Activated gamma-delta T cell treated with Interleukin-2 at 50 U/mL for 16 hours (primary cell): ENCODE results near the gene NXPE3.
"Not testable (repeated sequence)": the region's sequence is repeated elsewhere in the genome, so short reads cannot be mapped to it uniquely, and the experiment has no call there.

Experiments
- DNase-seq: peaks from one replicate; pipeline ENCODE4 v3.0.0-alpha.2; 2020

Gene NXPE3

DNA sequence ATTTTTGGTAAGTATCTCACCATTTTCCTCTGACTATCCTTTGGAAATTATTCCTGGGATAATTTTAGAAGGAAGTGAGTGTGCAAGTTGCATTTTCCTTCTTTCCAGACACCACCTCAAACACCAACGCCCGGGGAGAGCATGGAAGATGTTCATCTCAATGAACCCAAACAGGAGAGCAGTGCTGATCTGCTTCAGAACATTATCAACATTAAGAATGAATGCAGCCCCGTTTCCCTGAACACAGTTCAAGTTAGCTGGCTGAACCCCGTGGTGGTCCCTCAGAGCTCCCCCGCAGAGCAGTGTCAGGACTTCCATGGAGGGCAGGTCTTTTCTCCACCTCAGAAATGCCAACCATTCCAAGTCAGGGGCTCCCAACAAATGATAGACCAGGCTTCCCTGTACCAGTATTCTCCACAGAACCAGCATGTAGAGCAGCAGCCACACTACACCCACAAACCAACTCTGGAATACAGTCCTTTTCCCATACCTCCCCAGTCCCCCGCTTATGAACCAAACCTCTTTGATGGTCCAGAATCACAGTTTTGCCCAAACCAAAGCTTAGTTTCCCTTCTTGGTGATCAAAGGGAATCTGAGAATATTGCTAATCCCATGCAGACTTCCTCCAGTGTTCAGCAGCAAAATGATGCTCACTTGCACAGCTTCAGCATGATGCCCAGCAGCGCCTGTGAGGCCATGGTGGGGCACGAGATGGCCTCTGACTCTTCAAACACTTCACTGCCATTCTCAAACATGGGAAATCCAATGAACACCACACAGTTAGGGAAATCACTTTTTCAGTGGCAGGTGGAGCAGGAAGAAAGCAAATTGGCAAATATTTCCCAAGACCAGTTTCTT lies 74.2 kb downstream of the NXPE3 start:
- no peak for DNase-seq

DNA sequence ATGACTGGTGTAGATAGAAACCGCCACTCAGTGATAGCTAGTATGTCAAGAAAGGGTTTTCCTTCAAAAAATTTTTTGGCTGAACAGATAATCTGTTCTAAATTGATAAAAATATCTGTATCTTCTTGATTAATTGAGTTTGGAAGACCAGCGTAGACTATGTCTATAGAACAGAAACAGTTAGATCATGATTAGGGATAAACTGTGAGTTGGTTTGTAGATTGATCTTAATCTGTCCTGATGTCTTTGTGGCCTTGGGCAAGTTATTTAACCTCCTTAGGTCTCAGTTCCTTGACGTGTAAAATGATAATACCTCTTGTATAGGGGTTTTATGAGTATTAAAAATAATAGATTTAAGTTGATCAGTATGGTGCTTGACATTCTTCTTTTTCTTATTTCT lies 75.0 kb downstream of the NXPE3 start:
- DNase-seq = no peak

DNA sequence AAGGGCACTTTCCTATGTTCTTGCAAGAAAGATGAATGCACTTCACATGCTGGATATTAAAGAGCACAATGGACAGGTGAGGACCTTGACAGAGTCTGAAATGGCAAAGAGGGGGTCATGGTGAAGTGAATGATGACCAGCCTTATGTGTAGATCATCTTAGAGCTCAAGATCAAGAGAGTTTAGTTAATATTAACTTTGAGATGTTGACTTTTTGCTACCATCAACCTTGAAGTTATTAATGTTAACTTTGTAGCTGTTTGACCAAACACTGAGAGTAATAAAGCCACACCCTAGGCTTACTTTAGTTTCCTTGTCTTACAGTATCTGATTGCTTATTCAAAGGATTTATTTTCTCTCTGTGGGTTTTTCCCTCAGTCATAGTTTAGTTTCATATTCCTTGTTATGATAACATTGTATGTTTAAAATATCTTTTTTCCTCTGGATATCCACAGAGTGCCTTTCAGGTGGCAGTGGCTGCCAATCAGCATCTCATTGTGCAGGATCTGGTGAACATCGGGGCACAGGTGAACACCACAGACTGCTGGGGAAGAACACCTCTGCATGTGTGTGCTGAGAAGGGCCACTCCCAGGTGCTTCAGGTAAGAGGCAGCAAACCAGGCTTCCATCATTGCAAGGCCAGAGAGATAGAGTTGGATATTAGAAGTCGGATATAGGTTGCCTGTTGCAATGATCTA lies 75.7 kb downstream of the NXPE3 start:
- no peak for DNase-seq

DNA sequence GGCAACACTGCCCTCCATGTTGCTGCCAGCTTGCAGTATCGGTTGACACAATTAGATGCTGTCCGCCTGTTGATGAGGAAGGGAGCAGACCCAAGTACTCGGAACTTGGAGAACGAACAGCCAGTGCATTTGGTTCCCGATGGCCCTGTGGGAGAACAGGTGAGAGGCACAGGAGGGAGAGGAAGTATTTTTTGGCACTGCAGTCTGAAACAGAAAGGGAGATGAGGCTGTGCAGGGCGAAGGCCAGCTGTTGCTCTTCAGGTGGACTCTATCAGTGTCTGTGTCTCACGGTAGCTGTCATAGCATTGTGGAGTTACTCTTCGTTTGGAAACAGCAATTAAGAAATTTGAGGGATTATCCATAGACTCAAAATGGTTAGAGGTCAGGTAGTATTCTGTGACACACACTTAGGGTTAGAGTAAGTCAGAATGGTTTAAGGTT lies 78.3 kb downstream of the NXPE3 start:
- no peak for DNase-seq

DNA sequence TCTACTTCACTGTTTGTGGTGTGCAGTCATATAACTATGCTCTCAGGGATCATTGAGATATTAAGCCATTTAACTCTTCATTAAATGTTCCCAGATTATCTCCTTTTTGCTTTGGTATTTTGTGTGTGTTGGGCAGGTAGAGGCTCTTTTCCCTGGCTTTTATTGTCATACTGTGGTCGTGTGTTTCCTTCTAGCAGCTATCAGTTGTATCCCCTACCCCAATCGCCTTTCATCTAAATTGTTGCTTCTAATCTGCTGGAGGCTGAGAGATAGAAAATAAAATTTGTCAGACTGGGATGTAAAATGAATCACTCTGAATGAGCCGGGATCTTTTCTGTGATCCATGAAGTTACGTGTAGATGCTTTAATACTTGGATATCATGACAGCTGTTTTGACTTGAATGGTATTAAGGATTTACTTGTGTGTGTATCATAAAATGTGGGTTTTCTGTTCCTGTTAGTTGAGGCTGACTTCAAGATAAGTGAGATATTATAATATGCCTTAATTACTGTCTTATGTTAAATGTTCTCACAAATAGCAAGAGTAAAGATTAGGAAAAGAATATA lies 79.5 kb downstream of the NXPE3 start:
- DNase-seq = no peak

DNA sequence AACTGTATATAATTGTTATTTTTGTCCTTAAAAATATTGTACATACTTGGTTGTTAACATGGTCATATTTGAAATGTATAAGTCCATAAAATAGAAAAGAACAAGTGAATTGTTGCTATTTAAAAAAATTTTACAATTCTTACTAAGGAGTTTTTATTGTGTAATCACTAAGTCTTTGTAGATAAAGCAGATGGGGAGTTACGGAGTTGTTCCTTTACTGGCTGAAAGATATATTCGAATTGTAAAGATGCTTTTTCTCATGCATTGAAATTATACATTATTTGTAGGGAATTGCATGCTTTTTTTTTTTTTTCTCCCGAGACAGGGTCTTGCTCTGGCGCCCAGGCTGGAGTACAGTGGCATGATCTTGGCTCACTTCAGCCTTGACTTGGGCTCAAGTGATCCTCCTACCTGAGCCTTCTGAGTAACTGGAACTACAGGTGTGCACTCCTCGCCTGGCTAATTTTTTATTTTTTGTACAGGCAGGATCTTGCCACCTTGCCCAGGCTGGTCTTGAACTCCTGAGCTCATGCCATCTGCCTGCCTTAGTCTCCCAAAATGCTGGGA lies 81.0 kb downstream of the NXPE3 start:
- DNase-seq = no peak

DNA sequence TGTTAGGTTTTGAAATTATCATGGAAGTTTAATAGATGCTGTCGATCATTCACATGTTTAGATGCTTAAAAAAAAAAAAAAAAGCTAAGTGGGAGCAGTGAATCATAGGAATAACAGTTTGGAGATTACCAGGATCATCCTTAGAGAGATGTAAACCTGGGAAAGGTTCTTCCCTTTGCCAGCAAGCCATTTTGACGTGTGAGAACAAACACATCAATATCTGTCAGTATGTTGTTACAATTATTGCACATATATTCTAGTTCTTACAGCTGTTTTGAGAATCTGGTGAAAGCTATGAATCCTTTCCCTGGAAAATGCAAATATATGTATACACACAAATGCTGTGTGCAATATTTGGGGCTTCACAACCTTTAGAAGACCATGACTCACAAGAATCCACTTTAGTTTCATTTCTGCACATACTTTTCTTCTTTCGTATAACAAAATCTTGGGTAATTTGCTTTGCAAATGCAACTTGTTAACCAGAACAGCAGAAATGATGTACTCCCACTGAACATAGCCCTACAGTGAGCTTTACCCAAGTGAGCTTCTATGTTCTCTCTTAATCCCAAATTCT lies 82.3 kb downstream of the NXPE3 start:
- no peak for DNase-seq

DNA sequence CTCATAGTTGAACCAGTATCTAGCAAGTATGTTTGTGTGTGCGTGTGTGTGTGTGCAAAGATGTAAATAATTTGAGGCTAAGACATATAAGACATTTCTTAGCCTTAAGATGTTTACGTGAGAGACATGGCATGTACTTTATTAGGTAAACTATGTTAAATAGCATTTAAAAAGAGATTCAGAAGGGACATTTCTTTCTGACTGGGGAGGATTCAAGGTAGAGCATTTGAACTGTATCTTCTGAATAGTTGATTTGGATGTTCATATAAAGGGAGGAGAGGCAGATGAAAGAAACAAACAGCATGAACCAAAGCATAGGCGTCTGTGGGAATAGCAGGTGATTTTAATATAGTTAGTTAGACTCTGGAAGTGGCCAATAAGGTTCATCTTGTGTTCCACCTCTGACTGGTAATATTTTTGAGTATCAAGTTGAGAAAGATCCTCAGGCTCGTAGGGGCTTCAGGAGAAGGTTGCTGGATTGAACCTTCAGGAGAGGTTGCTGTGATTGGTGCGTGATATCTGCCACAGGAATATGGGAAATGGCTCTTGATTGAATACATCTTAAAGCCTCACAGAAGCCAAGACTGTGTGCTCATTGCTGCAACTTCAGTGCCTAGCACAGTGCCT lies 82.9 kb downstream of the NXPE3 start:
- no peak for DNase-seq

DNA sequence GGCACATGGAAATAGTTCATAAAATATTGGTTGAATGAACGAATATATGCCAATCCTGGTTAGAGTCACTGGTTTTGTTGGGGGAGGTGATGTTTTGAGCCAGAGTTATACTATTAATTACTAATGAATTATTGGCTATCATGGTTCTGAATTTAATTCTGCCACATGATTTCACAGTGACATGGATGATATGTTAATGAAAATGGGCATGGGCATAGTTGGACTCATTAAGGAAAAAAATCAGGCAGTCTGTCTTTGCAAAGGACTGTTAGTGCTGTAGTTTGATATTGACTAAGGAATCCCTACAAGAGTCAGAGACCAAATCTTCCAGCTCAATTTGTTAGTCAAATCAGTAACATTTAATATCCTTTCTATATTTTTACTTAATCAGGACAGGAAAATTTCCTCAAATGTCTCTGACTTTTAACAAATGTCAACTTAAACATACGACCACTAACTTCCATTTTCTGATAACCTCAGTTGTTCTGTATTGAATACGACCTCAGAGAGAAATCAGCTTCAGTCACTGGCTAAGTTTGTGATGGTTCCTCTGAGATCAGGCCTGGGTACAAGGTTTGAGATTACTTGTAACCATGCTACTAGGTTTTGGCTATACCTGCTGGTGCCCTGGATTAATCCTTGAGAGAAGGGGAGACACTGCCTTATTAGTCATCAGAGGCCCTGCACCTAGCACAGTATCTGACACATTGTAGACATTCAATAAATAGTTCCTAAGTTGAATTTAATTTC lies 83.6 kb downstream of the NXPE3 start:
- DNase-seq = no peak

DNA sequence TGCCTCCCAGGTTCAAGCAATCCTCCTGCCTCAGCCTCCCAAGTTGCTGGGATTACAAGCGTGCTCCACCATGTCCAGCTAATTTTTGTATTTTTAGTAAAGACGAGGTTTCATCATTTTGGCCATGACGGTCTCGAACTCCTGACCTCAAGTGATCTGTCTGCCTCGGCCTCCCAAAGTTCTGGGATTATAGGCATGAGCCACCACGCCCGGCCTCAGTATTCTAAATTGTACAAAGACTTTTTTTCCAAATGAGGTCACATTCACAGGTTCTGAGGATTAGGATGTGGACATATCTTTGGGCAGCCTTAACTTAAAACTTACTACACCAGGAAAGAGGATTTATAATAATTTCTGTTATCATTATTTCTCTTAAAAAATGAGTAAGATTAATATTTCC lies 85.9 kb downstream of the NXPE3 start:
- DNase-seq = not testable (repeated sequence)

DNA sequence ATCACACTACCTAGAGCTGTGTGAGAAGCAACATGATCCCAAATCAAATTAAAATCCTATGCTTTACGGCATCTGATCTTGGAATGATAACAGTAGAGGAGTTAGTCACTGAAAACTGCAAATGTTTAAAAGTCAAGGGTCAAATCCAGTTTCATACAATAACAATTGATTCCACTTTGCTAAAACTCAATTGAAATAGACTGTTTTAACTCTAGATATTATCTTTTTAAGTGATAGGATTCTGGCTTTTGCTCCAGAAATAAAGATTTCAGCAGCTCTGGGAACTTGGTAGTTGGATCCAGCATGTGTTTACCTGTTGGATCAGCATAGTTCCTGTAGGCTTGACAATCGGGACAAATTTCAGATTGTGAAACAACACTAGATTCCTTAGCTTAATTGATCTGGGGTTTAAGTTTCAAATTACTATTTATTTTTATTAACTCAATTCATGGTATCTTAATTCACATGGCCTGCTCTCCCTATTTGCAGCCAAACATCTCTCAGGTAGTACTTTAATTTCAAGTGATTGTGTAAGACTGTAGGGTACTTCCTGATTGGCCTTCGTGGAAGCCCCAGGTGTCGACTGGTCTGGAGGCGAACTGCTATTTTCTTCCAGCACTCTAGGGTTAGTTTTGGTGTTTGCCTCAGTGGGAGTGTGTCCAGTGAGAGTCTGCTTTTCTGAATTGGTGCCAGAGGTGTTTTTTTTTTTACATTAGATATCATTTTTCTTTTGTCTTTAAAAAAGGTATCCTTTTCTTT lies 86.9 kb downstream of the NXPE3 start:
- no peak for DNase-seq

DNA sequence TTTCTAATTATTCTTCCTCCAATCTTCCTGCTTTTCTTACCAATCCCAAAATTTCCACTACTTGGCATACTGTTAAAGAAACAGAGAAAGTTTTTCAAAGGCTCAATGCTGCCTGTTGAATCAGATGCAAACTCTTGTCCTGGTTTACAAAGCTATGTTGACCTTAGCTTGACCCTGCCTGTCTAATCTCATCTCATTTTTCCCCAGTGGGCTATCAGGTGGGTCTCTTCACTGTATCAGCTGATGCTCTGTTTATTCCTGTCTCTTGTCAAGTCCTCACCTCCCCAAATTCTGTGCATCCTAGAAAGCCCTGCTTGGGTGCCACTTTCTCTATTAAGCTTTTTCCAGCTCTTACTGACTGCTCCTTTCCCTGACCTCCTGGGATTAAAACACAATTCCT lies 88.5 kb downstream of the NXPE3 start:
- no peak for DNase-seq

DNA sequence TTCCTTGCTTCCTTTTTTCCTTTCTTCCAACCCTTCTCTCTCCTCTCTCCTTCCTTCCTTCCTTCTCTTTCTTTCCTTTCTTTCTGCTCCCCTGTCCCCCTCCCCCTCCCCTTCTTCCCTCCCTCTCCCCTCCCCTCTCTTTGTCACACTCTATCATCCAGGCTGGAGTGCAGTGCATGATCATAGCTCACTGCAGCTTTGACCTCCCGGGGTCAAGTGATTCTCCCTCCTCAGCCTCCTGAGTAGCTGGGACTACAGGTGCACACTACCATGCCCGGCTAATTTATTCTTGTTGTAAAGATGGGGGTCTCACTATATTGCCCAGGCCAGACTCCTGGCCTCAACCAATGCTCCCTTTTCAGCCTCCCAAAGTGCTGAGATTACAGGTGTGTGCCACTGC lies 89.0 kb downstream of the NXPE3 start:
- DNase-seq = no peak

DNA sequence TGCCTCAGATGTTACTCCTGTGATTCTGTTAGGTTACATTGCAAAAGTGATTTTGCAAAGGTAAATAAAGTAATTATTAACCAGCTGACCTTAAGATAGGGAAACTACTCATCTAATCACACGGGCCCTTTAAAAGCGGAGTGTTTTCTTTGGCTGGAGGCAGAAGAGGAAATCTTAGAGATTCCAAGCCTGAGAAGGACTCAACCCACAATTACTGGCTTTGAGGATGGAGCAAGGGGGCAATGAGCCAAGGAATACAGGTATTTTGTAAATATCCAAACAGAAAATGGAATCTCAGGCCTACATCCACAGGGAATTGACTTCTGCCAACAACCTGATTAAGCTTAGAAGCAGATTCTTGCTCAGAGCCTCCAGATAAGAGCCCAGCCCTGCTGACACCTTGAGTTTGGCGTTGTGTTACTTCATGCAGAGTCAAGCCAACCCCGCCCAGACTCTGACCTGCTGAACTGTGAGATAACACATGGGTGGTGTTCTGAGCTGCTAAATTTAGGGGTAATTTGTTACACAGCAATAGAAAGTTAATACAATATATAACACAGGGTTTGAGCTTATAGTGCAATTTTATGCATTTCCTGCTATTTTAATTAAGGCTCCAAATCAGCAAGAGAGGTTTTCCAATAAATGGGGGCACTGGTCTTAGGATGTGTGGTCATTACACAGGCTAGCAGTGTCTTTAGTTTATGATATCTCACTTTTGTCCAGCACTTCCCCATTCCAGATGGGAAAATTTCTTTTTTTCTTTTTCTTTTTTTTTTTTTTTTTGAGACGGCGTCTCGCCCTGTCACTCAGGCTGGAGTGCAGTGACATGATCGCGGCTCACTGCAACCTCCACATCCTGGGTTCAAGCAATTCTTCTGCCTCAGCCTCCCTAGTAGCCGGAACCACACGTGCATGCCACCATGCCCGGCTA lies 89.8 kb downstream of the NXPE3 start:
- no peak for DNase-seq

DNA sequence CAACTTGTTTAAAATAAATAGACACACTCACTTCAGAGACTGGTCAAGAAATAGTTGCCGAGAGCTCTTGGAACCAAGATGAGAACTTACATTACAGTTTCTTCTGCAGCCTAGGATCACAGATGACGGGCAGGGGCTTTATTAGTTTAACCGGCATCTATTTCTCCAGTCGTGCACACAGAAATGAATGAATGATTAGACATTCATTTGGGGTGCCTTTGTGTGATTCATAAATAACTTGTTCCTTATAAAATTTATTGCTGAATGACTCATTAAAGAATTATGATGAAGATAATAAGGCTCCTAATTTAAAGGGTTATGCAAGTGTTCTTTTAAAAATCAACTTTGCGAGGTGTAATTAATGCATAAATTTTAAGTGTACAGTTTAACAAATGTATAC lies 91.1 kb downstream of the NXPE3 start:
- no peak for DNase-seq

DNA sequence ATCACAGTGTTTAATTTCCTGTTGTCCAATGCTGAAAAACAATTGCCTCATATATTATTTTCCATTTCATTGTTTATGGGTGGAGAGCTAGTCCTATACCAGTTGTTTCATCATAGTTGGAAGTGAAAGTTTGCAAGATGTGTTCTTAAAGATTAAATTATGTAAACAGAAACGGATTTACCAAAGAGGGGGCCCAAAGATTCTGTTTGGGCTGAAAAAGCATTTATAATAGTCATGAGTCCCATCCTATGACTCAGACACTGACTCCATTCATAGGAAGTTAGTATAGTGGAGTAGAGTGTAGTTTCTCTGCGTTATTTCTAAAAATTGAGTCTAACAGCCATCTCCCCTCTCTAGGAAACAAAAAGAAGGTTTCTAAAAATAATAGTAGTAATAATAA lies 94.6 kb downstream of the NXPE3 start:
- no peak for DNase-seq

DNA sequence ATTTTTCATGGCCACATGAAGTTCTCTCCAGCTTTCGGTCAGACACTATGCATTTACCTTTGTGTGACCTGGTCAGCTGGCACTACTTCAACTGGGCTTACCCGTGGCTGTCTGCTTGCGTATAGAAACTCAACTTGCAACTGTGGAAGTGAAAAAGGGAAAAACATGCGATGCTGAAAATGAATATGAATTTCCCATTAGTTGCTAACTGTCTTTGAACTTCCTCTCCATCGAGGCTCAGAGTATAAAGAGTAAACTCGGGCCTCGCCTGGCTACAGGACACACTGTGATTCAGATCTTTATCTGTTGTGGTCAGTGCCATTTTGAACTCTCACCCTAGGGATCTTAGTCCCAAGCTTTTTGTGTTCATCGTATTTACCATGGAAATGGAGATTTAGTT lies 97.1 kb downstream of the NXPE3 start:
- DNase-seq = no peak
